ENCODE measurements around the gene CDK11B.
"Not testable (repeated sequence)": the region's sequence is repeated elsewhere in the genome, so short reads cannot be mapped to it uniquely, and the experiment has no call there.

CDK11B gene

GRCh38 chr1:1658583-1659549, at the start of gene CDK11B:
Gene CDK11B, minus strand, starts transcription at chr1:1659004. Its CDS starts 1,519 bp downstream, at chr1:1657485.
- peak; percentile 96 for DNase-seq

DNA sequence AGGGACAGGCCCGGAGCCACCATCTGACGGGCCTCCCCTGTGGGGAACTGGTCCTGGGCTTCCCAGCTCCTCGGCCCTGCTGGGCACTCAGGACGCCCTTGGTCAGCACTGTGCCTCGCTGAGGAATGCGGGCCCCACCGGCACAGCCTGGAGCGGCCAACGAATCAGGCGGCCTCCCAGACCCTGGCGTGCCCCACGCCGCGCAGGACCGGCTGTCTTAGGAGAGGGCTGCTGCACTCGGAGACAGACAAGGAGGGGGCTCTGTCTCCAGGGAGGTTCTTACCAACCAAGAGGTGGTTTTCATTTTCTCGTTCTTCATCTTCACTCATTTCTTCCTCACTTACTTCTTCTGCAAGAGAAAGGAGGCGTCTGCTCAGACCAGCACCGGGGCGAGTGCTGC, 49.1 kb upstream of the CDK11B start:
- DNase-seq: not testable (repeated sequence)

DNA sequence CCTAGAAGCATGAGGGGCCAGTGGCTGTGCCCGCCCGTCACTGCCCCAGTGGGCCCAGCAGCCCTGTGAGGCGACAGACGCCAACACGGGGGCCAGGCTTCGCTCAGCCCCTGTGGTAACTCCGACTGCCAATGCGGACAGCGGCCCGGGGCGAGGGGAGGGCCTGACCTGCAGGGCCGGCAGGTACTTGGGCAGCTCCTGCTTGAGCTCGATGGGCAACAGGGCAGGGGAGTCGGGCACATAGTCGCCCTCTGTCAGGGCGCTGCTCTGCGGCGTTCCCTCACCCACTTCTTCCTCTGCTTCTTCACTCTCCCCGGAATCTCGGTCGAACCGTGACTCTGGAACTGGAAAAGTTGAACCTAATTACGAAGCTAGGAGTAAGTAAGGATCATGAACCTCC, 48.4 kb upstream of the CDK11B start:
- DNase-seq: not testable (repeated sequence)

DNA sequence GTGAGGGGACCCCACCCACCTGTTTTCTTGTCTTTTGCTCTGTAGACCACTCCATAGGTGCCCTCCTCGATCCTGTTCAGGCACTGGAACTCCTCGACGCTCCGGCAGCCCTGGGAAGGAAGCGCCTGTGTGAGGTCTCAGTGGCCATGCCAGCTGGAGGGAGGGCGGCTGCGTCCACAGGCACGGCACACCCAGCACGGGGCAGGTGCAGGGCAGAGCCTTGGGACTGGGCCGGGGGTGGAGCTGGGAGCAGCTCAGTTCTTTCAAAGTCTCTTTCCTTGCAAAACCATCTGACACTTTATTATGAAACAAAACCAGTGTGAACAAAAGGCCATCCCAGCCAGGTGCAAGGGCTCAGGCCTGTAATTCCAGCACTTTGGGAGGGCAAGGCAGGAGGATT, 46.8 kb upstream of the CDK11B start:
- not testable (repeated sequence) for DNase-seq

GRCh38 chr1:1704284-1704957, 45.6 kb upstream of the CDK11B start:
- DNase-seq: not testable (repeated sequence)

DNA sequence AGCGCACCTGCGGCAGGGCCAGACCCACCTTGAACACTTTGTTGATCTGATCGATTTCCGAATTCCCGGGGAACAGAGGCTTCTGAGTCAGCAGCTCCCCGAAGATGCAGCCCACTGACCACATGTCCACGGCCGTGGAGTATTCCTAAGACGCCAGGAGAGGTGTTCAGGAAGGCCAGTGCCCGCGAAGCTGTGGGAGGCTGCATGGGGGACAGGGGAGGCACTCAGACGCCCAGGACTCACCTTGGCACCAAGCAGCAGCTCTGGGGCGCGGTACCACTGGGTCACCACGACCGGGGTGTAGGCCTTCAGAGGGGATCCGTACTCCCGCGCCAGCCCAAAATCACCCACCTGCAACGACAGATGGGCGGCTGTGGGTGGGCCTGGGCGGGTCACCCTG, 45.0 kb upstream of the CDK11B start:
- no peak for DNase-seq

DNA sequence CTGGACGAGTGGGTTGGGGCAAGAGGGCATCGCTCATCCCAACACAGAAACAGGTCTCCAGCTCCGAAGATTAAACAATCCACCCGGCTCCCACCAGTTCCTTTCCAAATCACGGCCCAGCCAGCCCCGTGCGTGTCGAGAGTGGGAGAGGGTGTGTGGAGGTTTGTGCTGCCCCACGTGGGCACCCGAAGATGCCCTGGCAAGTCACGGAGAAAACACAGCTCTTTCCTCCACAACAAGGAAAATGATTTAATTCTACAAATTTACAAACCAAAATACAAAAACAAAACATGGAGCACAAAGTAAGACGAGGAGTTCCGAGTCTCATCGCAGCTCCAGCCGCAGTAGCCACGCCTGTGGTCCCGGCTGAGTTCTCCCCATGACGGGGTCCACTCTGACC, 43.7 kb upstream of the CDK11B start:
- not testable (repeated sequence) for DNase-seq

DNA sequence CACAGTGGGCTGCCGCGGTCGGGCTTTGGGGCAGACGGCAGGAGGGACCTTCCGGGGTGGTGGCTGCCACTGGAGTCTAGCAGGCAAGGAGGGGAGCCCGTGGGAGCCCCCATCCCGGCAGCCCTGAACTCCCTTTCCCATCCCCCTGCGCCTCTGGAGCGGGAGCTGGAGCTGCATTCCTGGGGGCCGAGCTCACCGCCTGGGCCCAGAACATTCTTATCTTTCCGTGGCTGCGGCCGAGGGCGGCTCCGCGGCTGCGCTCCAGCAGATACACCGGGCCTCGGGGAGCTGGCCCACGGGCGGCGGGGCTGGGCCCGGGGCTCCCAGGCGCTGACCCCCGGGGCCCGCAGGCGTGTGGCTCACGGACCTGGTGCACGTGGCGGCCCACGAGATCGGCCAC, 41.8 kb upstream of the CDK11B start:
- DNase-seq: not testable (repeated sequence)

DNA sequence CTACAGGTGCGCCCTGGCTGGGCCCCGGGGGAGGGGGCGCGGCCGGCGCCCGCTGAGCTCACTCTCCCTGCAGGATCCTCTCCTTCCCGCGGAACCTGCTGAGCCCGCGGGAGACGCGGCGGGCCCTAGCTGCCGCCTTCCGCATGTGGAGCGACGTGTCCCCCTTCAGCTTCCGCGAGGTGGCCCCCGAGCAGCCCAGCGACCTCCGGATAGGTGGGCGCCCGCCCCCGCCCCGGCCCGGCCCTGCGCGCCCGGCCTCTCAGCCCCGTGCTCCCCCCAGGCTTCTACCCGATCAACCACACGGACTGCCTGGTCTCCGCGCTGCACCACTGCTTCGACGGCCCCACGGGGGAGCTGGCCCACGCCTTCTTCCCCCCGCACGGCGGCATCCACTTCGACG, 41.3 kb upstream of the CDK11B start:
- not testable (repeated sequence) for DNase-seq

GRCh38 chr1:1699061-1699460, 40.3 kb upstream of the CDK11B start:
- DNase-seq: not testable (repeated sequence)

- not testable (repeated sequence) for DNase-seq
These were observed 38.8 kb upstream of the CDK11B start for GRCh38 chr1:1697358-1698183.

- not testable (repeated sequence) for DNase-seq
These were observed 37.9 kb upstream of the CDK11B start for GRCh38 chr1:1696431-1697357.

DNA sequence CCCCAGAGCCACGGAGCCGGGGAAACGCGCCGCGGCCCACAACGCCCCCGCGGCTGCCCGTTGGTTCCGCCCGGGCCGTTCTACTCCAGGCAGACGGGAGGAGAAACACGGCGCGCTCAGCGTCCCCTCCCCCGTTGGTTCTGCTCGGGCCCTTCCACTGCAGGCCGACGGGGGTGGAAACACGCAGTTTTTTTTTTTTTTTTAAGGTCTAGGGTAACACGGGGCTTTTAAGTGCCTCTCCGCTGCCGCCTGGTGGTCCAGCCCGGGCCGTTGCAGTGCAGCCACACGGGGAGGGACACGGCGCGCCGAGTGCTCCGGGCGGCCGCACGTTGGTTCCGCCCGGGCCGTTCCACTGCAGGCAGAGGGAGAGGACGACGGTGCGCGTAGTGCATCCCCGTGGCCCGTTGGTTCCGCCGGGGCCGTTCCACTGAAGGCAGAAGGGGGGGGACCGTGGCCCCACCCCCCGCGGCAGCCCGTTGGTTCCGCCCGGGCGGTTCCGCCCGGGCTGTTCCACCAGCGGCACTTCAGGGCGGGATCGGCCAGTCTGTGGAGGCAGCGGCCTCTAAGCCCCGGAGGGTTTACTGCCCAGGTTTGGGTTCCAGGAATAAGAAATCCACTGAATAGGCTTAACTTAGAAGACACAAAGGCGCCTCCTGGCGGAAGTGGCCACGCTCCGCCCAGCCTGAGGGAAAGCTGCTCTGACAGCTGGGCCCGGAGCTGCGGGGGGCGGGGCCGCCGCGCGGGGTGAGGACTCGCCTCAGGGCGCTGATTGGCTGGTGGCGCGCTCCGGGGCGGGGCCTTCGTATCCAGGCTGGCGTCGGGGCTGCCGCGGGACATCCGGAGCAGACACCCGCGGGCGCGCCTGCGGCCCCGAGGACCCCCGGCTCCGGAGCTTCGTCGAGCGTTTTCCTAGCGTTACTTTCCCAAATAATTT, 34.2 kb upstream of the CDK11B start, which contains the start of gene SLC35E2B:
SLC35E2B (minus strand) TSS at position 82 of the 934 bp plus-strand sequence. CDS start 16,096 bp downstream, outside the sequence.
- DNase-seq: peak; percentile 98

DNA sequence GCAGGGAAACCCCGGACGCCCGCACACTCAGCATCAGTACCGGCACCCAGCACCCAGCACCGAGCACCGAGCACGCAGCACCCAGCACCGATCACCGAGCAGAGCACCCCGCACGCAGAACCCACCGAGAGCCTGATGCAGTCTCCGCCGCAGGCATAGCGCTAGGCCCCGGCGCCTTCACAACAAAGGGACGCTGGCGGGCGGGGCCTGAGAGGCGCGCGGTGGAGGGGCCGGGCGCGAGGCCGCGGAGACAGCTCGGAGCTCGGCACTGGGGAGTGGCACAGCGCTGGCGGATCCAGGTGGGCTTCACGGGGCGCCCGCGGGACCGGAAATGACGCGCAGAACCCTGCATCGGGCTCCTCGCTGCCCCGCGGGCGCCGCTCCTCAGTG, 33.5 kb upstream of the CDK11B start:
- DNase-seq: not testable (repeated sequence)

GRCh38 chr1:1691443-1691842, 32.6 kb upstream of the CDK11B start:
- DNase-seq: not testable (repeated sequence)

DNA sequence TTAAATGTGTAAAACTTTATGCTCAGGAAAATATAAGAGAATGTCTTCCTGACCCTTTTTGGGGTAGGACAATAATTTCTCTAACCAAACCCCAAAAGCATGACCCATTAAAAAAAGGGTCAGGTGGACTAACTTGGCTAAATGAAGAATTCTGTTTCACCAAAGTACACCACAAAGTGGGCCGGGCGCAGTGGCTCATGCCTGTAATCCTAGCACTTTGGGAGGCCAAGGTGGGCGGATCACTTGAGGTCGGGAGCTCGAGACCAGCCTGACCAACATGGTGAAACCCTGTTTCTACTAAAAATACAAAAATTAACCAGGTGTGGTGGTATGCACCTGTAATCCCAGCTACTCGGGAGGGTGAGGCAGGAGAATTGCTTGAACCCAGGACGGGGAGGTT, 30.7 kb upstream of the CDK11B start:
- not testable (repeated sequence) for DNase-seq

DNA sequence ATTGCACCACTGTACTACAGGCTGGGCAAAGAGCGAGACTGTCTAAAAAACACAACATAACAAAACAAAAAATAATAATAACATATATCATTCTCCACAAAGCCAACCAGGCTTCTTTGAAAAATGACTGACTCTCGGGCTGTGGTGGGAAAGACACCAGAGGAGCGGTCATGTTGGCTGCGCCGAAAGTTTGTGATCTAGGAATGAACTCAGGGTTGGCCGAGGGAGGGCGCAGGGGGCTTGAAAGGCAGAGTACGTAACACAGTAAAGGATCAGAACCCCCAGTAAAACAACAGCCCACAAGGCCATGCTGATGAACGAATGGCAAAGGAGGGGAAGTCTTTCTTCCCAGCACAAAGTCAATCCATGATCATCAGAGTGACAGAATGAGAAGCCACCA, 29.0 kb upstream of the CDK11B start:
- no peak for DNase-seq

GRCh38 chr1:1684031-1684681, 25.4 kb upstream of the CDK11B start:
- no peak for DNase-seq

GRCh38 chr1:1683104-1683905, 24.5 kb upstream of the CDK11B start:
- no peak for DNase-seq
